GM19395 (cell line): Measurements from ENCODE around the gene F2R.
"Not testable (repeated sequence)": the region's sequence is repeated elsewhere in the genome, so short reads cannot be mapped to it uniquely, and the experiment has no call there.

Experiments used
- ATAC-seq: cut with Tn5 transposase; IDR thresholded peaks from one replicate; pipeline ENCODE4 v1.9.1; 2021; ENCODE audit warnings: mild to moderate bottlenecking, moderate library complexity; ENCODE audit not compliant: unreplicated experiment

The F2R gene

GRCh38 chr5:76747706-76748105 is 31.8 kb downstream of the F2R start:
- ATAC-seq: no peak

GRCh38 chr5:76751291-76751690 is 35.4 kb downstream of the F2R start:
- ATAC-seq: no peak

GRCh38 chr5:76754668-76755078 is 38.7 kb downstream of the F2R start:
- ATAC-seq: no peak

GRCh38 chr5:76755779-76756637 is 40.1 kb downstream of the F2R start:
- no peak for ATAC-seq

GRCh38 chr5:76757049-76757448 is 41.1 kb downstream of the F2R start:
- no peak for ATAC-seq

- not testable (repeated sequence) for ATAC-seq
Measured at GRCh38 chr5:76761118-76761517, 45.2 kb downstream of the F2R start.

GRCh38 chr5:76762484-76762883 is 46.6 kb downstream of the F2R start:
- no peak for ATAC-seq

GRCh38 chr5:76763136-76763535 is 47.2 kb downstream of the F2R start:
- no peak for ATAC-seq

- ATAC-seq: no peak
Measured at GRCh38 chr5:76764374-76764773, 48.4 kb downstream of the F2R start.

GRCh38 chr5:76765249-76765648 is 49.3 kb downstream of the F2R start:
- no peak for ATAC-seq

- no peak for ATAC-seq
Measured at GRCh38 chr5:76766746-76767145, 50.8 kb downstream of the F2R start.

GRCh38 chr5:76771041-76771440 is 55.1 kb downstream of the F2R start:
- not testable (repeated sequence) for ATAC-seq

GRCh38 chr5:76771705-76772405 is 55.9 kb downstream of the F2R start:
- no peak for ATAC-seq

GRCh38 chr5:76775921-76776320 is 60.0 kb downstream of the F2R start:
- no peak for ATAC-seq

- no peak for ATAC-seq
Measured at GRCh38 chr5:76776391-76776790, 60.5 kb downstream of the F2R start.

GRCh38 chr5:76780616-76781015 is 64.7 kb downstream of the F2R start:
- ATAC-seq: not testable (repeated sequence)

- no peak for ATAC-seq
Measured at GRCh38 chr5:76781775-76782174, 65.8 kb downstream of the F2R start.

- ATAC-seq: no peak
Measured at GRCh38 chr5:76782444-76782843, 66.5 kb downstream of the F2R start.
